SK-N-SH (cell line): Measurements from ENCODE around the gene ITIH1. TPM values are rescaled to one million over a fixed set of nuclear protein-coding genes. Genes with fewer than 3 reads are reported as not detected.

Experiments used
- CTCF ChIA-PET: fragments of 300-600, 350-600 bp; formaldehyde crosslinking; extraction: SDS; loops from one replicate; lab custom pipeline; 2021; lab: Yijun Ruan, JAX
- POLR2A ChIA-PET: fragments of 350-600 bp; sonication (Branson Sonifier 250); formaldehyde crosslinking; extraction: SDS; loops from one replicate; lab custom pipeline; 2020; ENCODE audit warnings: antibody characterized with exemption, inconsistent platforms; lab: Yijun Ruan, JAX
- DNase-seq: peaks from one replicate; pipeline ENCODE4 v3.0.0; 2012
- H2AFZ ChIP-seq: fragments of 200-600 bp; sonication (generic); 2 replicates; pipeline ENCODE4 v1.8.1; 2016; ENCODE audit warnings: antibody characterized with exemption, mild to moderate bottlenecking, low read depth
- H3F3A ChIP-seq: fragments of 200-600 bp; sonication (generic); replicated peaks from 2 replicates; pipeline ENCODE3; 2016; ENCODE audit warnings: antibody characterized with exemption, mild to moderate bottlenecking; ENCODE audit not compliant: insufficient read depth
- H3K27ac ChIP-seq, 2 experiments: fragments of 200-500 bp in 1 of 2; fragments of 200-600 bp in 1 of 2; sonication (Bioruptor generic) in 1 of 2; sonication (generic), shearing (Covaris generic) in 1 of 2; 2 replicates each; pipeline versions ENCODE4 v1.5.1 to v1.6.1; 2014 to 2016; ENCODE audit warnings: low read depth in 2 of 2, inconsistent platforms in 1 of 2, low read length in 1 of 2, mild to moderate bottlenecking in 1 of 2, mixed read lengths in 1 of 2
- H3K27me3 ChIP-seq: fragments of 200-600 bp; sonication (generic), shearing (Covaris generic); 2 replicates; pipeline ENCODE4 v1.6.1; 2016; ENCODE audit warnings: mixed run types; ENCODE audit not compliant: insufficient read depth
- H3K36me3 ChIP-seq, 2 experiments: fragments of 200-500 bp in 1 of 2; fragments of 200-600 bp in 1 of 2; sonication (Bioruptor generic) in 1 of 2; sonication (generic) in 1 of 2; replicated peaks in 1 of 2; 2 replicates each; pipeline versions ENCODE3 to v1.5.1; 2014 to 2016; ENCODE audit warnings: low read length in 1 of 2, mild to moderate bottlenecking in 1 of 2; ENCODE audit not compliant: insufficient read depth in 2 of 2, control insufficient read depth in 1 of 2
- H3K4me1 ChIP-seq, 2 experiments: fragments of 200-500 bp in 1 of 2; fragments of 200-600 bp in 1 of 2; sonication (Bioruptor generic) in 1 of 2; sonication (generic), shearing (Covaris generic) in 1 of 2; 2 replicates each; pipeline versions ENCODE4 v1.5.1 to v1.6.1; 2014 to 2016; ENCODE audit warnings: low read depth in 1 of 2, low read length in 1 of 2, mixed run types in 1 of 2; ENCODE audit not compliant: insufficient read depth in 2 of 2, control insufficient read depth in 1 of 2
- H3K4me2 ChIP-seq: fragments of 200-600 bp; sonication (generic), shearing (Covaris generic); 2 replicates; pipeline ENCODE4 v1.6.1; 2017; ENCODE audit warnings: mixed run types
- H3K4me3 ChIP-seq, 2 experiments: fragments of 200-500 bp in 1 of 2; fragments of 200-600 bp in 1 of 2; sonication (Bioruptor generic) in 1 of 2; sonication (generic), shearing (Covaris generic) in 1 of 2; 2 replicates each; pipeline versions ENCODE4 v1.5.1 to v1.8.1; 2014 to 2016; ENCODE audit warnings: low read depth in 2 of 2, inconsistent platforms in 1 of 2, low read length in 1 of 2, mild to moderate bottlenecking in 1 of 2, mixed read lengths in 1 of 2, moderate library complexity in 1 of 2
- H3K79me2 ChIP-seq: fragments of 200-600 bp; sonication (generic); 2 replicates; pipeline ENCODE4 v1.8.1; 2017; ENCODE audit warnings: mild to moderate bottlenecking; ENCODE audit not compliant: insufficient read depth
- H3K9ac ChIP-seq: fragments of 200-600 bp; sonication (generic); 2 replicates; pipeline ENCODE4 v1.6.1; 2017; ENCODE audit warnings: mixed run types
- H3K9me2 ChIP-seq: fragments of 200-600 bp; sonication (generic); 2 replicates; pipeline ENCODE4 v1.6.1; 2017; ENCODE audit warnings: mixed run types
- H3K9me3 ChIP-seq: fragments of 200-600 bp; sonication (generic); 2 replicates; pipeline ENCODE4 v1.6.1; 2017; ENCODE audit warnings: mixed run types, mild to moderate bottlenecking, moderate library complexity
- H4K20me1 ChIP-seq: fragments of 200-600 bp; sonication (generic); 2 replicates; pipeline ENCODE4 v1.6.1; 2017; ENCODE audit warnings: mild to moderate bottlenecking, mixed run types; ENCODE audit not compliant: insufficient read depth
- CHD2 ChIP-seq: fragments of 150-350 bp; IDR thresholded peaks from 2 replicates; pipeline ENCODE4 v1.6.1; 2018; ENCODE audit warnings: low read length; ENCODE audit not compliant: partially characterized antibody
- FOSL2 ChIP-seq: IDR thresholded peaks from 2 replicates; pipeline ENCODE4 v1.4.0; 2012; ENCODE audit warnings: low read depth, mild to moderate bottlenecking, moderate library complexity, borderline replicate concordance
- GABPA ChIP-seq: IDR thresholded peaks from 2 replicates; pipeline ENCODE4 v1.4.0; 2012; ENCODE audit warnings: low read depth, mild to moderate bottlenecking
- GATA2 ChIP-seq: sonication (generic); formaldehyde crosslinking; IDR thresholded peaks from 2 replicates; pipeline ENCODE4 v1.5.0; 2020; ENCODE audit warnings: mild to moderate bottlenecking, missing genetic modification reagents
- JUND ChIP-seq: IDR thresholded peaks from 2 replicates; pipeline ENCODE4 v1.4.0; 2012
- NFIC ChIP-seq: IDR thresholded peaks from 2 replicates; pipeline ENCODE4 v1.4.0; 2012; ENCODE audit warnings: borderline replicate concordance
- RAD21 ChIP-seq: IDR thresholded peaks from 2 replicates; pipeline ENCODE4 v1.6.1; 2012; ENCODE audit warnings: mild to moderate bottlenecking, low read length
- RFX5 ChIP-seq: IDR thresholded peaks from 2 replicates; pipeline ENCODE4 v1.6.1; 2012; ENCODE audit warnings: mild to moderate bottlenecking, improper control_type of control experiment, low read length
- RXRA ChIP-seq: IDR thresholded peaks from 2 replicates; pipeline ENCODE4 v1.4.0; 2012; ENCODE audit warnings: low read depth, mild to moderate bottlenecking, borderline replicate concordance
- SMC3 ChIP-seq: IDR thresholded peaks from 2 replicates; pipeline ENCODE4 v1.6.1; 2012; ENCODE audit warnings: low read depth, low read length, improper control_type of control experiment
- TCF12 ChIP-seq: IDR thresholded peaks from 2 replicates; pipeline ENCODE4 v1.4.0; 2012
- TEAD4 ChIP-seq: IDR thresholded peaks from 2 replicates; pipeline ENCODE4 v1.4.0; 2012; ENCODE audit warnings: mild to moderate bottlenecking, borderline replicate concordance; ENCODE audit not compliant: insufficient read depth
- WGBS: methylation state at CpG from one replicate; pipeline ENCODE4 v1.1.6; 2017; ENCODE audit warnings: low lambda C conversion rate; 5-methylcytosine and 5-hydroxymethylcytosine counted together
- polyA plus RNA-seq, 3 experiments: library from polyadenylated mRNA; depleted of rRNA; stranded (reverse); fragments of >200 nt; gene quantifications; 2 replicates each; pipeline ENCODE4 v1.2.3, GENCODE V29; 2012
- TF ChIP-seq, protein P1 (sequence below): IDR thresholded peaks from 2 replicates; pipeline ENCODE4 v1.4.0; 2012; ENCODE audit warnings: low read depth, borderline replicate concordance
- TF ChIP-seq, protein P2 (sequence below): IDR thresholded peaks from 2 replicates; pipeline ENCODE4; 2012
- TF ChIP-seq, protein P3 (sequence below): fragments of 150-350 bp; IDR thresholded peaks from 2 replicates; pipeline ENCODE4 v1.6.1; 2017; ENCODE audit warnings: antibody characterized with exemption, low read length, low read depth, borderline replicate concordance
- TF ChIP-seq, protein P4 (sequence below): IDR thresholded peaks from 2 replicates; pipeline ENCODE4 v1.4.0; 2012; ENCODE audit warnings: low read depth, borderline replicate concordance
- TF ChIP-seq, protein P5 (sequence below): IDR thresholded peaks from 2 replicates; pipeline ENCODE4 v1.6.1; 2012; ENCODE audit warnings: mild to moderate bottlenecking, low read depth, low read length, moderate library complexity

ITIH1 gene
- polyA plus RNA-seq, 1 of the 3 experiments (the other 2 are of a cell fraction) = not detected

DNA sequence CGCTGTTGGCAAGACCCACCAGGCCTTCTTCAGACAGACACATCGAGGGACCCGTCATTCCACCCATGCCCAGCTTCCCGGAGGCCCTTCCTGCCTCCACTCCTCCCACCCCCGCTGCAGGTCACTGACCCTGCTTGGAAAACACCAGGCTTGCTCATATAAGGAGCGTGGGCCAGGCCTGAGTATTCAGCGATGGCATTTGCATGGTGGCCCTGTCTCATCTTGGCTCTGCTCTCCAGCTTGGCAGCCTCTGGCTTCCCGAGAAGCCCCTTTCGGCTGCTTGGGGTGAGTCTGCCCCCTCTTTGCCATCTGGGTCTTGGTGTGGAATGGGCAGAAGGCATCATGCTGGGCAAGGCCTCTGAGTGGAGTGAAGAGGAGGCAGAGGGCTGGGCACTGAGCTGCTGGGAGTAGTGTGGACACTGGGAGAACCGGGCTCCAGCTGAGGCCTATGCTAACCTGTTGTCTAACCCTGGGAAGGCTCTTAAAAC, 17.3 kb downstream of the ITIH1 start, which contains the start of gene ITIH3:
ITIH3 (plus strand) TSS at position 185 of the 488 bp plus-strand sequence; CDS start at position 193, 8 bp downstream.
- Histone ChIP-seq H3K4me1 (peaks cover 0 to 3% of the 10 kb centered on the region in 2 experiments; a peak in 1 of 4 replicates), H3F3A (no peaks in the 10 kb centered on the region), H3K9ac (no peak within 1 kb of the TSS)
- DNase-seq = no peak
- POLR2A ChIA-PET = no interaction called here
- TF ChIP-seq GABPA (no peak), RAD21 (no peak), TCF12 (no peak), NFIC (no peak), CHD2 (no peak), JUND (no peak), GATA2 (CRISPR knock-in tag) (no peak), SMC3 (no peak), TEAD4 (no peak), RXRA (no peak), FOSL2 (no peak), RFX5 (no peak)
- TF ChIP-seq, protein P1, sequence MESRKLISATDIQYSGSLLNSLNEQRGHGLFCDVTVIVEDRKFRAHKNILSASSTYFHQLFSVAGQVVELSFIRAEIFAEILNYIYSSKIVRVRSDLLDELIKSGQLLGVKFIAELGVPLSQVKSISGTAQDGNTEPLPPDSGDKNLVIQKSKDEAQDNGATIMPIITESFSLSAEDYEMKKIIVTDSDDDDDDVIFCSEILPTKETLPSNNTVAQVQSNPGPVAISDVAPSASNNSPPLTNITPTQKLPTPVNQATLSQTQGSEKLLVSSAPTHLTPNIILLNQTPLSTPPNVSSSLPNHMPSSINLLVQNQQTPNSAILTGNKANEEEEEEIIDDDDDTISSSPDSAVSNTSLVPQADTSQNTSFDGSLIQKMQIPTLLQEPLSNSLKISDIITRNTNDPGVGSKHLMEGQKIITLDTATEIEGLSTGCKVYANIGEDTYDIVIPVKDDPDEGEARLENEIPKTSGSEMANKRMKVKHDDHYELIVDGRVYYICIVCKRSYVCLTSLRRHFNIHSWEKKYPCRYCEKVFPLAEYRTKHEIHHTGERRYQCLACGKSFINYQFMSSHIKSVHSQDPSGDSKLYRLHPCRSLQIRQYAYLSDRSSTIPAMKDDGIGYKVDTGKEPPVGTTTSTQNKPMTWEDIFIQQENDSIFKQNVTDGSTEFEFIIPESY = no peak
- TF ChIP-seq, protein P2, sequence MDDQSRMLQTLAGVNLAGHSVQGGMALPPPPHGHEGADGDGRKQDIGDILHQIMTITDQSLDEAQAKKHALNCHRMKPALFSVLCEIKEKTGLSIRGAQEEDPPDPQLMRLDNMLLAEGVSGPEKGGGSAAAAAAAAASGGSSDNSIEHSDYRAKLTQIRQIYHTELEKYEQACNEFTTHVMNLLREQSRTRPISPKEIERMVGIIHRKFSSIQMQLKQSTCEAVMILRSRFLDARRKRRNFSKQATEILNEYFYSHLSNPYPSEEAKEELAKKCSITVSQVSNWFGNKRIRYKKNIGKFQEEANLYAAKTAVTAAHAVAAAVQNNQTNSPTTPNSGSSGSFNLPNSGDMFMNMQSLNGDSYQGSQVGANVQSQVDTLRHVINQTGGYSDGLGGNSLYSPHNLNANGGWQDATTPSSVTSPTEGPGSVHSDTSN = no peak
- TF ChIP-seq, protein P3, sequence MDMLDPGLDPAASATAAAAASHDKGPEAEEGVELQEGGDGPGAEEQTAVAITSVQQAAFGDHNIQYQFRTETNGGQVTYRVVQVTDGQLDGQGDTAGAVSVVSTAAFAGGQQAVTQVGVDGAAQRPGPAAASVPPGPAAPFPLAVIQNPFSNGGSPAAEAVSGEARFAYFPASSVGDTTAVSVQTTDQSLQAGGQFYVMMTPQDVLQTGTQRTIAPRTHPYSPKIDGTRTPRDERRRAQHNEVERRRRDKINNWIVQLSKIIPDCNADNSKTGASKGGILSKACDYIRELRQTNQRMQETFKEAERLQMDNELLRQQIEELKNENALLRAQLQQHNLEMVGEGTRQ = no peak
- TF ChIP-seq, protein P4, sequence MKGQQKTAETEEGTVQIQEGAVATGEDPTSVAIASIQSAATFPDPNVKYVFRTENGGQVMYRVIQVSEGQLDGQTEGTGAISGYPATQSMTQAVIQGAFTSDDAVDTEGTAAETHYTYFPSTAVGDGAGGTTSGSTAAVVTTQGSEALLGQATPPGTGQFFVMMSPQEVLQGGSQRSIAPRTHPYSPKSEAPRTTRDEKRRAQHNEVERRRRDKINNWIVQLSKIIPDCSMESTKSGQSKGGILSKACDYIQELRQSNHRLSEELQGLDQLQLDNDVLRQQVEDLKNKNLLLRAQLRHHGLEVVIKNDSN = no peak
- TF ChIP-seq, protein P5, sequence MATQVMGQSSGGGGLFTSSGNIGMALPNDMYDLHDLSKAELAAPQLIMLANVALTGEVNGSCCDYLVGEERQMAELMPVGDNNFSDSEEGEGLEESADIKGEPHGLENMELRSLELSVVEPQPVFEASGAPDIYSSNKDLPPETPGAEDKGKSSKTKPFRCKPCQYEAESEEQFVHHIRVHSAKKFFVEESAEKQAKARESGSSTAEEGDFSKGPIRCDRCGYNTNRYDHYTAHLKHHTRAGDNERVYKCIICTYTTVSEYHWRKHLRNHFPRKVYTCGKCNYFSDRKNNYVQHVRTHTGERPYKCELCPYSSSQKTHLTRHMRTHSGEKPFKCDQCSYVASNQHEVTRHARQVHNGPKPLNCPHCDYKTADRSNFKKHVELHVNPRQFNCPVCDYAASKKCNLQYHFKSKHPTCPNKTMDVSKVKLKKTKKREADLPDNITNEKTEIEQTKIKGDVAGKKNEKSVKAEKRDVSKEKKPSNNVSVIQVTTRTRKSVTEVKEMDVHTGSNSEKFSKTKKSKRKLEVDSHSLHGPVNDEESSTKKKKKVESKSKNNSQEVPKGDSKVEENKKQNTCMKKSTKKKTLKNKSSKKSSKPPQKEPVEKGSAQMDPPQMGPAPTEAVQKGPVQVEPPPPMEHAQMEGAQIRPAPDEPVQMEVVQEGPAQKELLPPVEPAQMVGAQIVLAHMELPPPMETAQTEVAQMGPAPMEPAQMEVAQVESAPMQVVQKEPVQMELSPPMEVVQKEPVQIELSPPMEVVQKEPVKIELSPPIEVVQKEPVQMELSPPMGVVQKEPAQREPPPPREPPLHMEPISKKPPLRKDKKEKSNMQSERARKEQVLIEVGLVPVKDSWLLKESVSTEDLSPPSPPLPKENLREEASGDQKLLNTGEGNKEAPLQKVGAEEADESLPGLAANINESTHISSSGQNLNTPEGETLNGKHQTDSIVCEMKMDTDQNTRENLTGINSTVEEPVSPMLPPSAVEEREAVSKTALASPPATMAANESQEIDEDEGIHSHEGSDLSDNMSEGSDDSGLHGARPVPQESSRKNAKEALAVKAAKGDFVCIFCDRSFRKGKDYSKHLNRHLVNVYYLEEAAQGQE = no peak
- TF ChIP-seq, all 33 proteins: peak for 0
- Histone ChIP-seq H3K27me3 (no peaks in the 10 kb centered on the region), H3K9me3 (no peaks in the 10 kb centered on the region), H4K20me1 (no peaks in the 10 kb centered on the region), H3K79me2 (no peaks in the 10 kb centered on the region), H3K27ac (no peak within 1 kb of the TSS), H3K36me3 (no peaks in the 10 kb centered on the region), H3K4me2 (no peak within 1 kb of the TSS), H2AFZ (no peak within 1 kb of the TSS), H3K9me2 (no peaks in the 10 kb centered on the region), H3K4me3 (no peak within 1 kb of the TSS)
- 75% methylated on average over 9 of the region's 10 CpGs for WGBS
- CTCF ChIA-PET = interaction anchor here (0.6 kb wide), 1 partner anchor 34 kb away, joined by 3 read pairs; no protein-coding TSS in a partner anchor
